Activated CD8-positive, alpha-beta T cell treated with anti-CD3 and anti-CD28 coated beads for 36 hours (primary cell): ENCODE results near the gene ZNF524. TPM values are rescaled to one million over a fixed set of nuclear protein-coding genes. Genes with fewer than 3 reads are reported as not detected.

Source experiments
- ATAC-seq: fragments of 200-7000 bp; cut with Tn5 transposase; one replicate; pipeline ENCODE4 v1.10.0; 2021; ENCODE audit warnings: mild to moderate bottlenecking, moderate library complexity
- CTCF ChIA-PET: fragments of 350-600 bp; sonication (Branson Sonifier 250); formaldehyde crosslinking; loops from one replicate; lab custom pipeline; 2021; ENCODE audit warnings: antibody characterized with exemption; lab: Charles Lee
- POLR2A ChIA-PET: fragments of 350-600 bp; sonication (Branson Sonifier 250); formaldehyde crosslinking; loops from one replicate; lab custom pipeline; 2021; ENCODE audit warnings: antibody characterized with exemption; lab: Charles Lee
- DNase-seq: peaks from one replicate; pipeline ENCODE4 v3.0.0-alpha.2; 2020
- H3K27ac Mint-ChIP-seq: one replicate; pipeline ENCODE4 v1.8.0; 2021; ENCODE audit warnings: mild to moderate bottlenecking, mixed read lengths
- H3K27me3 Mint-ChIP-seq: one replicate; pipeline ENCODE4 v1.8.0; 2021; ENCODE audit warnings: mixed read lengths
- H3K36me3 Mint-ChIP-seq: one replicate; pipeline ENCODE4 v1.8.0; 2021; ENCODE audit warnings: low read depth, mixed read lengths
- H3K4me1 Mint-ChIP-seq: one replicate; pipeline ENCODE4 v1.8.0; 2021; ENCODE audit warnings: low read depth, mixed read lengths
- H3K4me3 Mint-ChIP-seq: one replicate; pipeline ENCODE4 v1.8.0; 2021; ENCODE audit warnings: mild to moderate bottlenecking, moderate library complexity, mixed read lengths
- H3K9me3 Mint-ChIP-seq: one replicate; pipeline ENCODE4 v1.8.0; 2021; ENCODE audit warnings: mixed read lengths
- CTCF ChIP-seq: fragments of 200-600 bp; IDR thresholded peaks from one replicate; pipeline ENCODE4 v1.8.0; 2022; ENCODE audit warnings: antibody characterized with exemption, mild to moderate bottlenecking
- intact Hi-C: fragments of 100-400 bp; cut with micrococcal nuclease; formaldehyde crosslinking; loops from one replicate; pipeline ENCODE4 v1.10.0; 2022
- total RNA-seq, 2 experiments: library from RNA; stranded (reverse); gene quantifications; one replicate each; pipeline ENCODE4 v1.2.3, GENCODE V29; 2021

ZNF524 gene
- total RNA-seq, 2 experiments from 2014 or later = 11.0 to 12.3 TPM

- H3K4me1 Mint-ChIP-seq = peaks cover 19% of the 10 kb centered on the region
- TF ChIP-seq CTCF = no peak
- no peaks in the 10 kb centered on the region for H3K27me3 Mint-ChIP-seq
- peaks cover 18% of the 10 kb centered on the region for H3K36me3 Mint-ChIP-seq
- POLR2A ChIA-PET = no interaction called here
- intact Hi-C loops = no loop called here
- CTCF ChIA-PET = no interaction called here
- H3K27ac Mint-ChIP-seq = peak overlapping the region; percentile 89
- no peak for DNase-seq
- peaks cover 3% of the 10 kb centered on the region for H3K9me3 Mint-ChIP-seq
- H3K4me3 Mint-ChIP-seq = peak overlapping the region; percentile 87
- no peak for ATAC-seq
These were observed 21.0 kb upstream of the ZNF524 start for GRCh38 chr19:55578761-55579747.

- ATAC-seq (peak; percentile 40), DNase-seq (peak; percentile 28)
- TF ChIP-seq CTCF = no peak
- POLR2A ChIA-PET = interaction anchor here (1.0 to 1.7 kb wide), 6 partner anchors 26 to 94 kb away, joined by 3 to 6 read pairs (median 3); no protein-coding TSS in a partner anchor
- peaks cover 18% of the 10 kb centered on the region for H3K36me3 Mint-ChIP-seq
- intact Hi-C loops = no loop called here
- H3K27me3 Mint-ChIP-seq = no peaks in the 10 kb centered on the region
- peak overlapping the region; percentile 89 for H3K27ac Mint-ChIP-seq
- peak overlapping the region; percentile 87 for H3K4me3 Mint-ChIP-seq
- peaks cover 19% of the 10 kb centered on the region for H3K4me1 Mint-ChIP-seq
- peaks cover 3% of the 10 kb centered on the region for H3K9me3 Mint-ChIP-seq
- CTCF ChIA-PET = interaction anchor here (2.0 to 2.1 kb wide), 2 partner anchors 53 to 75 kb away, joined by 8 read pairs; no protein-coding TSS in a partner anchor
These were observed 20.1 kb upstream of the ZNF524 start for GRCh38 chr19:55579766-55580621.

GRCh38 chr19:55580628-55581144 is 19.4 kb upstream of the ZNF524 start, which contains the start of gene ZNF579:
Gene ZNF579 (minus strand): TSS chr19:55580848. CDS start chr19:55579639, 1,209 bp downstream.
- Mint-ChIP-seq H3K27me3 (no peaks in the 10 kb centered on the region), H3K9me3 (peaks cover 3% of the 10 kb centered on the region), H3K4me3 (peak within 1 kb of the TSS; percentile 87), H3K27ac (peak within 1 kb of the TSS; percentile 89), H3K4me1 (peaks cover 24% of the 10 kb centered on the region), H3K36me3 (peaks cover 18% of the 10 kb centered on the region)
- POLR2A ChIA-PET = interaction anchor here (0.9 to 1.7 kb wide), 7 partner anchors 24 to 94 kb away, joined by 3 to 6 read pairs (median 3); no protein-coding TSS in a partner anchor
- CTCF ChIA-PET = interaction anchor here (1.1 to 2.1 kb wide), 5 partner anchors 25 to 76 kb away, joined by 3 to 8 read pairs (median 4); partner anchors contain the start of gene ZNF865
- ATAC-seq (peak; percentile 82), DNase-seq (peak; percentile 83)
- intact Hi-C loops = no loop called here
- TF ChIP-seq CTCF = no peak

- peaks cover 18% of the 10 kb centered on the region for H3K36me3 Mint-ChIP-seq
- intact Hi-C loops = no loop called here
- CTCF ChIA-PET = interaction anchor here (1.1 to 2.1 kb wide), 5 partner anchors 25 to 77 kb away, joined by 3 to 8 read pairs (median 4); partner anchors contain the start of gene ZNF865
These were observed 18.8 kb upstream of the ZNF524 start for GRCh38 chr19:55581145-55581822.

More at GRCh38 chr19:55581145-55581822, 18.8 kb upstream of the ZNF524 start:
- Mint-ChIP-seq H3K9me3 (peaks cover 3% of the 10 kb centered on the region), H3K27me3 (no peaks in the 10 kb centered on the region), H3K4me3 (peak overlapping the region; percentile 87), H3K4me1 (peaks cover 29% of the 10 kb centered on the region), H3K27ac (peak overlapping the region; percentile 61)
- ATAC-seq = peak; percentile 9
- POLR2A ChIA-PET = interaction anchor here (0.9 to 1.7 kb wide), 8 partner anchors 19 to 95 kb away, joined by 3 to 6 read pairs (median 3); partner anchors contain the start of gene ZNF524
- TF ChIP-seq CTCF = no peak
- peak; percentile 50 for DNase-seq
